Erythroblast (primary cell): ENCODE data around the gene LEFTY2.

Experiments used
- GATA1 ChIP-seq: IDR thresholded peaks from 2 replicates; pipeline ENCODE4 v1.6.1; 2011; ENCODE audit warnings: low read depth, mild to moderate bottlenecking, control low read depth, low read length, moderate library complexity
- POLR2A ChIP-seq: IDR thresholded peaks from 2 replicates; pipeline ENCODE4 v1.6.1; 2011; ENCODE audit warnings: mild to moderate bottlenecking, low read length

GRCh38 chr1:225945564-225945963 lies 4.5 kb upstream of the LEFTY2 start:
- TF ChIP-seq POLR2A (no peak), GATA1 (no peak)
